ENCODE data around the gene RPS19.

DNA sequence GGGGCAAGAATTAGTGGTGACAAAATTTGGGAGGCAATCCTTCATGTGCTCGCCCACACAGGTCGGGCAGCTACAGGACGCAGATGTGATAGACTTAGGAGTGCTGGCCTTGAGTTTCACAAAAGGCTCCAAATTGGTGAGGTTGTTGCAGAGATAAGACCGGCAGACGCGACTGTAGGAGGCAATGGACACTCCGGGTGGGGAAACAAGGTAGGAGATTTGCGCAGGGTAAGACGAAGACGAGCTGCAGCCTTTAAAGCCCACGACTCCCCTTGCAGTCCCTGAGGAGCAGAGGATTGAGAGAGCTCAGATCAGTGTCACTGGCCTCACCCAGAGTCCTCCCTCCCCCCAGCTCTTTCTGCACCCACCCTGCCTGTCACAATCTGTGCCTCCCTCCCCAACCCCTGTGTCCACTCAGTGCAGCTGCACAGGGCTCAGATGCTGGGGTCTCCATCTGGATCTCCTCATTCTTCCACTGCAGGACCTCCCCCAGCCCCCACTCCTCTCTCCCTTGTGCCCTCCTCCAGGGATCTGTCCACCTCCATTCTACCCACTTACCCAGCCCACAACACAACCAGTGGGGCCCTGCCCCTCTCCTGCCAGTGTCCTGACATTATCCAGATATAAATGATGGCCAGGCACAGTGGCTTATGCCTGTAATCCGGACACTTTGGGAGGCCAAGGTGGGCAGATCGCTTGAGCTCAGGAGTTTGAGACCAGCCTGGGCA lies 21.9 kb upstream of the RPS19 start:
- TF ChIP-seq, protein P1, sequence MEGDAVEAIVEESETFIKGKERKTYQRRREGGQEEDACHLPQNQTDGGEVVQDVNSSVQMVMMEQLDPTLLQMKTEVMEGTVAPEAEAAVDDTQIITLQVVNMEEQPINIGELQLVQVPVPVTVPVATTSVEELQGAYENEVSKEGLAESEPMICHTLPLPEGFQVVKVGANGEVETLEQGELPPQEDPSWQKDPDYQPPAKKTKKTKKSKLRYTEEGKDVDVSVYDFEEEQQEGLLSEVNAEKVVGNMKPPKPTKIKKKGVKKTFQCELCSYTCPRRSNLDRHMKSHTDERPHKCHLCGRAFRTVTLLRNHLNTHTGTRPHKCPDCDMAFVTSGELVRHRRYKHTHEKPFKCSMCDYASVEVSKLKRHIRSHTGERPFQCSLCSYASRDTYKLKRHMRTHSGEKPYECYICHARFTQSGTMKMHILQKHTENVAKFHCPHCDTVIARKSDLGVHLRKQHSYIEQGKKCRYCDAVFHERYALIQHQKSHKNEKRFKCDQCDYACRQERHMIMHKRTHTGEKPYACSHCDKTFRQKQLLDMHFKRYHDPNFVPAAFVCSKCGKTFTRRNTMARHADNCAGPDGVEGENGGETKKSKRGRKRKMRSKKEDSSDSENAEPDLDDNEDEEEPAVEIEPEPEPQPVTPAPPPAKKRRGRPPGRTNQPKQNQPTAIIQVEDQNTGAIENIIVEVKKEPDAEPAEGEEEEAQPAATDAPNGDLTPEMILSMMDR (IDR thresholded peaks at IDR 0.05; ENCODE audit: poor library complexity) = no peak
- no peak for TF ChIP-seq EZH2 (IDR thresholded peaks at IDR 0.05; ENCODE audit: borderline replicate concordance)
- no peak for TF ChIP-seq EZH2phosphoT487 (IDR thresholded peaks at IDR 0.05; ENCODE audit: low read depth, severe bottlenecking, unreplicated experiment)

Measured in hepatocyte (in vitro differentiated cells).